ENCODE results near the gene MOV10.

MOV10 gene

GRCh38 chr1:112744009-112744578, 69.6 kb downstream of the MOV10 start:
- Histone ChIP-seq H3K9me3 (ENCODE audit: control insufficient read depth, insufficient read depth, low read depth, low read length) (no peaks in the 10 kb centered on the region), H3K4me1 (ENCODE audit: control insufficient read depth, insufficient read depth, low read length) (no peaks in the 10 kb centered on the region), H3K4me3 (ENCODE audit: low read depth, low read length) (no peak overlapping the region), H3K36me3 (ENCODE audit: control insufficient read depth in 2 of 2, insufficient read depth in 1 of 2, low read length in 2 of 2) (no peaks in the 10 kb centered on the region), H3K27ac (ENCODE audit: extremely low read depth, low read depth, low read length) (no peak overlapping the region)
- CTCF ChIA-PET = interaction anchor here (0.5 to 2.8 kb wide), 6 partner anchors 23 to 254 kb away, joined by 3 to 12 read pairs (median 4); a partner anchor contains a TSS
- POLR2A ChIA-PET = no interaction called here
- TF ChIP-seq MYNN (tag by site-specific recombination; IDR thresholded peaks at IDR 0.05; ENCODE audit: borderline replicate concordance) (no peak), ZBTB1 (tag by site-specific recombination; IDR thresholded peaks at IDR 0.05) (no peak), ZNF138 (tag by site-specific recombination; IDR thresholded peaks at IDR 0.05; ENCODE audit: borderline replicate concordance) (no peak), ZNF311 (tag by site-specific recombination; IDR thresholded peaks at IDR 0.05; ENCODE audit: borderline replicate concordance) (no peak), ZFHX2 (tag by site-specific recombination; conservative IDR thresholded peaks at IDR 0.05) (no peak), SETDB1 (IDR thresholded peaks at IDR 0.05; ENCODE audit: insufficient read length, low read length) (no peak), REST (tag by site-specific recombination; IDR thresholded peaks at IDR 0.05) (no peak)

- CTCF ChIA-PET = no interaction called here
- TF ChIP-seq ZNF274 (IDR thresholded peaks at IDR 0.05; ENCODE audit: low read length) (no peak), ZNF274 (tag by site-specific recombination; IDR thresholded peaks at IDR 0.05; ENCODE audit: borderline replicate concordance) (no peak), HOXD13 (CRISPR knock-in tag; IDR thresholded peaks at IDR 0.05; ENCODE audit: borderline replicate concordance) (no peak), ZEB2 (tag by site-specific recombination; IDR thresholded peaks at IDR 0.05) (no peak), ZNF398 (tag by site-specific recombination; IDR thresholded peaks at IDR 0.05) (no peak), ZNF341 (tag by site-specific recombination; IDR thresholded peaks at IDR 0.05; ENCODE audit: low read depth) (no peak), ZSCAN16 (tag by site-specific recombination; IDR thresholded peaks at IDR 0.05) (no peak), ZNF155 (tag by site-specific recombination; IDR thresholded peaks at IDR 0.05) (no peak), ZNF23 (tag by site-specific recombination; IDR thresholded peaks at IDR 0.05; ENCODE audit: borderline replicate concordance) (no peak), ZSCAN5A (tag by site-specific recombination; IDR thresholded peaks at IDR 0.05) (no peak), KLF16 (tag by site-specific recombination; IDR thresholded peaks at IDR 0.05) (no peak), ZNF692 (tag by site-specific recombination; IDR thresholded peaks at IDR 0.05) (no peak), ZNF16 (tag by site-specific recombination; IDR thresholded peaks at IDR 0.05; ENCODE audit: low read depth) (no peak), WT1 (tag by site-specific recombination; IDR thresholded peaks at IDR 0.05) (no peak), ZNF302 (tag by site-specific recombination; IDR thresholded peaks at IDR 0.05; ENCODE audit: low read depth) (no peak), GLI2 (tag by site-specific recombination; IDR thresholded peaks at IDR 0.05; ENCODE audit: borderline replicate concordance, low read depth) (no peak)
- POLR2A ChIA-PET = no interaction called here
These were observed 73.9 kb downstream of the MOV10 start for GRCh38 chr1:112748396-112748795.

More at GRCh38 chr1:112748396-112748795, 73.9 kb downstream of the MOV10 start:
- Histone ChIP-seq H3K4me1 (ENCODE audit: control insufficient read depth, insufficient read depth, low read length) (no peaks in the 10 kb centered on the region), H3K4me3 (ENCODE audit: low read depth, low read length) (no peak overlapping the region), H3K36me3 (ENCODE audit: control insufficient read depth in 2 of 2, insufficient read depth in 1 of 2, low read length in 2 of 2) (no peaks in the 10 kb centered on the region), H3K9me3 (ENCODE audit: control insufficient read depth, insufficient read depth, low read depth, low read length) (no peaks in the 10 kb centered on the region), H3K27ac (ENCODE audit: extremely low read depth, low read depth, low read length) (no peak overlapping the region)
